ENCODE data around the gene RAB6B.

GRCh38 chr3:133804896-133805295 is 90.8 kb downstream of the RAB6B start:
- no peak for TF ChIP-seq CTCF (conservative IDR thresholded peaks at IDR 0.05 in 1 of 2, IDR thresholded peaks at IDR 0.05 in 1 of 2; ENCODE audit: extremely low read depth in 1 of 2, insufficient read depth in 1 of 2, low read depth in 1 of 2, low read length in 2 of 2)
- no peak for TF ChIP-seq EZH2 (IDR thresholded peaks at IDR 0.05; ENCODE audit: borderline replicate concordance, low read length)

All from mammary epithelial cell (primary cell).